Heart left ventricle (tissue), 16 donors: ENCODE data around the gene DCAF6. TPM values are rescaled to one million over a fixed set of nuclear protein-coding genes. Genes with fewer than 3 reads are reported as not detected.
"Not testable (repeated sequence)": the region's sequence is repeated elsewhere in the genome, so short reads cannot be mapped to it uniquely, and the experiment has no call there.

Experiments
- ATAC-seq, 4 donors: fragments of 200-7000 bp; cut with Tn5 transposase; one replicate each; pipeline ENCODE4 v1.9.1; 2020 to 2022; ENCODE audit warnings: moderate library complexity in 4 of 4, mild to moderate bottlenecking in 3 of 4, moderate number of reproducible peaks in 1 of 4
- DNase-seq, 5 donors: peaks; one replicate each; pipeline ENCODE4 v3.0.0-alpha.2; 2020
- H3K27ac ChIP-seq, 12 donors: fragments of 200-600 bp; sonication (generic) in 4 of 12; one replicate each; pipeline versions ENCODE4 v1.5.0 to v1.8.0; 2016 to 2022; ENCODE audit warnings: mild to moderate bottlenecking in 2 of 12
- H3K27me3 ChIP-seq, 9 donors: fragments of 200-600 bp; sonication (generic) in 2 of 9; one replicate each; pipeline versions ENCODE4 v1.5.1 to v1.8.0; 2016 to 2022; ENCODE audit warnings: mild to moderate bottlenecking in 3 of 9
- H3K36me3 ChIP-seq, 9 donors: fragments of 200-600 bp; sonication (generic) in 2 of 9; one replicate each; pipeline versions ENCODE4 v1.5.0 to v1.8.0; 2018 to 2022; ENCODE audit warnings: mild to moderate bottlenecking in 2 of 9
- H3K4me1 ChIP-seq, 12 donors: fragments of 200-600 bp; sonication (generic) in 4 of 12; one replicate each; pipeline versions ENCODE4 v1.5.0 to v1.8.0; 2016 to 2022; ENCODE audit warnings: mild to moderate bottlenecking in 3 of 12
- H3K4me3 ChIP-seq, 12 donors: fragments of 200-600 bp; sonication (generic) in 4 of 12; one replicate each; pipeline versions ENCODE4 v1.5.0 to v1.8.0; 2017 to 2022; ENCODE audit warnings: mild to moderate bottlenecking in 9 of 12, moderate library complexity in 4 of 12
- H3K9me3 ChIP-seq, 12 donors: fragments of 200-600 bp; sonication (generic) in 4 of 12; one replicate each; pipeline versions ENCODE4 v1.5.0 to v1.8.0; 2016 to 2022; ENCODE audit warnings: mild to moderate bottlenecking in 1 of 12
- POLR2A ChIP-seq, 2 donors: fragments of 450-650 bp; IDR thresholded peaks; one replicate each; pipeline ENCODE4 v1.6.1; 2017; ENCODE audit warnings: antibody characterized with exemption in 2 of 2, mild to moderate bottlenecking in 2 of 2, moderate library complexity in 2 of 2
- WGBS, 4 donors: extraction: QIAGEN DNeasy Blood & Tissue Kit in 2 of 4; methylation state at CpG; one replicate each; pipeline versions ENCODE4 v1.1.5 to v1.1.7; 2013 to 2018; 5-methylcytosine and 5-hydroxymethylcytosine counted together
- intact Hi-C, 10 donors: fragments of 100-400 bp; cut with DNase I; formaldehyde crosslinking; loops; one replicate each; pipeline versions ENCODE4 v1.11.1 to v1.14.2; 2022
- polyA plus RNA-seq, 2 donors: library from polyadenylated mRNA; stranded (reverse); fragments of 200-250 nt; gene quantifications; one replicate each; pipeline ENCODE4 v1.2.3, GENCODE V29; 2013
- total RNA-seq, 9 donors: library from RNA; depleted of rRNA in 2 of 9; stranded (reverse); fragments of >200 nt in 2 of 9; fragmentation: NEBNext Ultra II Directional in 3 of 9; extraction: Animal tissue kit (Norgen Biotek cat#: 25700) in 3 of 9; gene quantifications; one replicate each; pipeline versions ENCODE4 v1.1.0 to v1.2.4, GENCODE V29; 2016 to 2023
- TF ChIP-seq, protein P1 (sequence below), 12 donors: fragments of 200-600 bp; sonication (generic) in 4 of 12; IDR thresholded peaks; one replicate each; pipeline versions ENCODE4 v1.5.0 to v1.8.0; 2018 to 2022; ENCODE audit warnings: antibody characterized with exemption in 12 of 12, mild to moderate bottlenecking in 5 of 12
- donor health status: ischemic (EF 13 %, LVEDD 7.1; RV severe dilation, severe dysfunction).
- donor health status: healthy with polysubstance abuse.
- donor health status: DM: no; HTN: yes; CAD: no.
- donor health status: DM: no; HTN: no; CAD: no.
- donor health status: ischemic (EF 25% LVEDD 6.9; RV normal size, moderate dysfunction).
- donor health status: ischemic (EF 25% LVEDD 5.7; RV mildly dilated, moderate dysfunction).
- donor health status: healthy.
- donor health status: DM: yes; HTN: yes; CAD: no.
- donor health status: ischemic (EF 35%, LVEDD 5.7; RV mildly dilated, moderate dysfunction).
- donor health status: nonischemic (EF 11% LVEDD 7.7; RV severe dilation, severe dysfunction).
- donor health status: DM: yes; HTN: yes; CAD: no.
- donor health status: PGD.
- donor health status: ischemic (EF 29% LVEDD 5.4; RV normal size, mild dysfunction).
- donor health status: nonischemic (EF 23%, LVEDD 6.1; RV moderate dilation, normal function).

Gene DCAF6
- total and polyA plus RNA-seq, 11 donors, result 66.9 to 245 (median 180) TPM

DNA sequence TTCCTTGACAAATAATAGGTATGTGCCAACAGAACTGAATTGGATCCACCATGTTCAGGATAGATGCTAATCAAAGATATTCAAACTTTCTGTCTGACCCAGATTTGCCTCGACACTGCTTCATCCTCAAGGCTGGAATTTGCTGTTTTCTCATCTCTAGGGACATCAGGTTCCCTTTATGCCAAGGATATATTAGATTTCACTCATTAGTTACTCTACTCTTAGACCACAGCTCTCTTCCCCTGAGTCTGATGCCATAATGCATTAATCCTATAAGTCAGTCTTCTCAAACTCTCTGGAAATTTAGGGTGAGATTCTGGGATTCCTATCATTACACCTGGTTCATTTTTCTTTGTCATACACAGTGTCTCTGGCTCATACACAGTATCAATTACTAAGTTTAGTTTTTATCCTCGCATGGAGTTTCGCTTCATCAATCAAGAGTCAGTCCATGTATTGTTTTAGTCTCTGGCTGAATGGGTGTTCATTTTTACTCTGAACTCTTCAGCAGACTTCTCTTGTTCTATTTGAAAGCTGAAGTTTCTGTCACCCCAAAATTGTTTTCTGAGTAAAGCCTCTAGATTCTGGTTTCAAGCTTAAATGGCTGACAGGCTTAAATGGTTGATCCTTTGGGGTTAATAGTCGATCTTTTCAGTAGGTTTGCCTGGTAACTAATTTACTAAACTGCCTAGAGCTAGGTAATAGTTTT is 9.3 kb upstream of the DCAF6 start:
- no peaks in the 10 kb centered on the region for H3K27me3 ChIP-seq
- H3K4me3 ChIP-seq, result no peak overlapping the region
- H3K9me3 ChIP-seq, result no peaks in the 10 kb centered on the region
- intact Hi-C loops, result no loop called here
- no peak overlapping the region for H3K27ac ChIP-seq
- H3K36me3 ChIP-seq, result peaks cover 0 to 16% (median 4%) of the 10 kb centered on the region in 9 donors
- WGBS, 4 donors, result 79 to 84% (median 81%) methylated on average over 4 of the region's 4 CpGs
- ATAC-seq (no peak), DNase-seq (no peak)
- TF ChIP-seq, protein P1, sequence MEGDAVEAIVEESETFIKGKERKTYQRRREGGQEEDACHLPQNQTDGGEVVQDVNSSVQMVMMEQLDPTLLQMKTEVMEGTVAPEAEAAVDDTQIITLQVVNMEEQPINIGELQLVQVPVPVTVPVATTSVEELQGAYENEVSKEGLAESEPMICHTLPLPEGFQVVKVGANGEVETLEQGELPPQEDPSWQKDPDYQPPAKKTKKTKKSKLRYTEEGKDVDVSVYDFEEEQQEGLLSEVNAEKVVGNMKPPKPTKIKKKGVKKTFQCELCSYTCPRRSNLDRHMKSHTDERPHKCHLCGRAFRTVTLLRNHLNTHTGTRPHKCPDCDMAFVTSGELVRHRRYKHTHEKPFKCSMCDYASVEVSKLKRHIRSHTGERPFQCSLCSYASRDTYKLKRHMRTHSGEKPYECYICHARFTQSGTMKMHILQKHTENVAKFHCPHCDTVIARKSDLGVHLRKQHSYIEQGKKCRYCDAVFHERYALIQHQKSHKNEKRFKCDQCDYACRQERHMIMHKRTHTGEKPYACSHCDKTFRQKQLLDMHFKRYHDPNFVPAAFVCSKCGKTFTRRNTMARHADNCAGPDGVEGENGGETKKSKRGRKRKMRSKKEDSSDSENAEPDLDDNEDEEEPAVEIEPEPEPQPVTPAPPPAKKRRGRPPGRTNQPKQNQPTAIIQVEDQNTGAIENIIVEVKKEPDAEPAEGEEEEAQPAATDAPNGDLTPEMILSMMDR (IDR thresholded peaks at IDR 0.05), result no peak
- no peak for TF ChIP-seq POLR2A (IDR thresholded peaks at IDR 0.05)
- H3K4me1 ChIP-seq, result peaks cover 0 to 53% (median 14%) of the 10 kb centered on the region in 12 donors

DNA sequence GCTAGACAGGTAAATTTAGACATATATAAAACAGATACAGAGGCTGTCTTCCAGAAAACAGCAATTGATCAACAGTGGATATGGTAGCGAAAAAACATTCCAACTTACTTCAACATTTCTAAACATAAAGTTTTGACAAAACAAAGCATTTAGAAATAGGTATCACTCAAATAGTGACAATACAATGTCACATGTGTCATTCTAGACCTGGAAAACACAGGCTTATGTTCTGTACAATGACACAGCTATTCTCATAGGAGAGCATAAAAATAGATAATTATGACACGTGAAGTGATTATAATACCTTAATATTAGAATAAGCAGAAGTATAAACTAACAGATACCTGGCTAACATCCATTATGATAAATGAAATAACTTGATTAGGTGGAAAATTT is 8.0 kb upstream of the DCAF6 start:
- Histone ChIP-seq H3K27me3 (no peaks in the 10 kb centered on the region), H3K4me1 (peaks cover 0 to 51% (median 15%) of the 10 kb centered on the region in 12 donors), H3K4me3 (no peak overlapping the region), H3K27ac (no peak overlapping the region), H3K9me3 (no peaks in the 10 kb centered on the region), H3K36me3 (peaks cover 0 to 9% (median 1%) of the 10 kb centered on the region in 9 donors)
- TF ChIP-seq, protein P1 (IDR thresholded peaks at IDR 0.05), result no peak
- no peak for TF ChIP-seq POLR2A (IDR thresholded peaks at IDR 0.05)
- DNase-seq (no peak), ATAC-seq (no peak)
- 67 to 74% (median 71%) methylated on average over 2 of the region's 2 CpGs for whole genome bisulfite sequencing, 4 donors
- intact Hi-C loops, result no loop called here

DNA sequence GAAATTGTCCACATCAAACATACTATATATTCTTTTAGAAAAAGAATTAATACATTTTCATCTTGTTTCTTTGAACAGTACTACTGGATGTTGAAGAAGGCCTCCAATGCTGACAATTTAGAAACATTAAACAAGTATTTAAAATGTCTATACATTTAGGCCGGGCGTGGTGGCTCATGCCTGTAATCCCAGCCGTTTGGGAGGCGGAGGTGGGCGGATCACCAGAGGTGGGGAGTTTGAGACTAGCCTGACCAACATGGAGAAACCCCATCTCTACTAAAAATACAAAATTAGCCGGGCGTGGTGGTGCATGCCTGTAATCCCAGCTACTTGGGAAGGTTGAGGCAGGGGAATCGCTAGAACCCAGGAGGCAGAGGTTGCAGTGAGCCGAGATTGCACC is 7.6 kb upstream of the DCAF6 start:
- H3K4me3 ChIP-seq, H3K36me3 ChIP-seq, DNase-seq, H3K27ac ChIP-seq, ATAC-seq, H3K9me3 ChIP-seq, H3K27me3 ChIP-seq, intact Hi-C loops: not testable (repeated sequence)
- 88 to 95% (median 93%) methylated on average over 9 of the region's 9 CpGs for WGBS, 4 donors
- peaks cover 0 to 55% (median 19%) of the 10 kb centered on the region in 12 donors for H3K4me1 ChIP-seq

DNA sequence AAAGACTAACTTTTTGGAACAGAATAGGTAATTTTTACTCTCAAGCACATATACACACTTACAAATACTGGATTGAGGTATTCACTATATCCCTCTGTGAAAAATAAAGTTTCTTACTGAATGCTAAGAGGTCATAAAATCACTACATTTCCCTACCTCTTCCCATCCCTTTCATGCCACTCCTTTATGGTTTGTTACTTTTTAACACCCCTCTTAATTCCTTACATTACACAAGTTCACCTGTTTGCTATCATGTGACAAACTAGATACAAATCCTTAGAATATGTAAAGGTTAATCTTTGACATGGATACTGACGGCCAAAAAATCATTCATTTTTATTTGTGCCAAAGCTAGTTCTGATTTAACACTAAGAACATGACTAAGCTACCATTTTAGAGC is 6.8 kb upstream of the DCAF6 start:
- DNase-seq, result no peak
- ATAC-seq, result no peak
- 59 to 71% (median 60%) methylated on average over 1 of the region's 1 CpG for WGBS, 4 donors
- Histone ChIP-seq H3K27ac (no peak overlapping the region), H3K4me3 (no peak overlapping the region), H3K9me3 (no peaks in the 10 kb centered on the region), H3K27me3 (no peaks in the 10 kb centered on the region), H3K4me1 (peaks cover 0 to 62% (median 26%) of the 10 kb centered on the region in 12 donors), H3K36me3 (no peaks in the 10 kb centered on the region)
- intact Hi-C loops, result loop anchor here in 7 of 10 donors (5.0 to 10.0 kb wide), 5 partner anchors 107 to 245 kb away; partner anchors contain the start of genes MPZL1 (in 1 of the 7) and TIPRL (in 1 of the 7)
- no peak for TF ChIP-seq POLR2A (IDR thresholded peaks at IDR 0.05)
- TF ChIP-seq, protein P1 (IDR thresholded peaks at IDR 0.05), result no peak
